ENCODE results near the gene LRP1B. TPM values are rescaled to one million over a fixed set of nuclear protein-coding genes. Genes with fewer than 3 reads are reported as not detected.
"Not testable (repeated sequence)": the region's sequence is repeated elsewhere in the genome, so short reads cannot be mapped to it uniquely, and the experiment has no call there.

Gene LRP1B
- total RNA-seq, 2 donors from 2014 or later = 0.79 to 1.8 TPM

DNA sequence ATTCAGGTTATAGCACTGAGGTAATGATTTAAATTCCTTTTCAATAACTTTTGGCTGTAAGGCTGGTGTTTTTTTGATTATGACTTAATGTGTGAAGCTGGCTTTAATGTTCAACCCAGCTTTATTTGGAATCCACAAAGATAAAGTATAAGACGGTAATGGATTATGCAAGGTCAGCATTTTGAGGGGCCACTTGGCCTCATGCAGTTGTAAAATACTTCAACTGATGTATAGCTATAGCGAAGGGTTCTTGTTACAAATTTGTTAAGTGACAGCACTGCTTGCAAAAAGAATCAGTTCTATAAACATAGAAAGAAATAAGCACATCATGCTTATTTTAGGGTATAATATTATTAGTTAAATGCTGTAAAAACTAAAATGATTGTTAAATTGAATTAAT is 36.6 kb downstream of the LRP1B start:
- 94% methylated on average over 2 of the region's 2 CpGs; no CpG with 5 or more reads in 1 of the 2 experiments for WGBS, 2 experiments (ENCODE audit: insufficient coverage in 1 of 2, insufficient read length in 1 of 2)
- H3K4me3 Mint-ChIP-seq = no peak overlapping the region
- TF ChIP-seq CTCF (conservative IDR thresholded peaks at IDR 0.05) = no peak
- Histone ChIP-seq H3K9me3 (ENCODE audit: control insufficient read depth, low read length) (no peaks in the 10 kb centered on the region), H3K4me3 (ENCODE audit: low read length) (no peak overlapping the region), H3K36me3 (ENCODE audit: control insufficient read depth, insufficient read depth, low read length) (no peaks in the 10 kb centered on the region), H3K27me3 (ENCODE audit: control insufficient read depth, insufficient read depth, low read length, poor library complexity, severe bottlenecking) (no peaks in the 10 kb centered on the region), H3K4me1 (ENCODE audit: control insufficient read depth, insufficient read depth, low read length) (no peaks in the 10 kb centered on the region), H3K9ac (ENCODE audit: extremely low read depth, low read length, poor library complexity, severe bottlenecking) (no peak overlapping the region), H3K27ac (ENCODE audit: low read depth, low read length) (no peak overlapping the region)
- no peaks in the 10 kb centered on the region for H3K27me3 Mint-ChIP-seq (ENCODE audit: insufficient read depth)
- H3K9me3 Mint-ChIP-seq = no peaks in the 10 kb centered on the region
- no peak overlapping the region for H3K27ac Mint-ChIP-seq
- no peak for DNase-seq
- peaks cover 3% of the 10 kb centered on the region for H3K4me1 Mint-ChIP-seq
- H3K36me3 Mint-ChIP-seq (ENCODE audit: low read depth) = no peaks in the 10 kb centered on the region

- no peak overlapping the region for H3K4me3 Mint-ChIP-seq
- no peak overlapping the region for H3K27ac Mint-ChIP-seq
- Histone ChIP-seq H3K27me3 (ENCODE audit: control insufficient read depth, insufficient read depth, low read length, poor library complexity, severe bottlenecking) (no peaks in the 10 kb centered on the region), H3K4me3 (ENCODE audit: low read length) (no peak overlapping the region), H3K27ac (ENCODE audit: low read depth, low read length) (no peak overlapping the region), H3K9me3 (ENCODE audit: control insufficient read depth, low read length) (no peaks in the 10 kb centered on the region), H3K4me1 (ENCODE audit: control insufficient read depth, insufficient read depth, low read length) (peaks cover 4% of the 10 kb centered on the region), H3K36me3 (ENCODE audit: control insufficient read depth, insufficient read depth, low read length) (no peaks in the 10 kb centered on the region), H3K9ac (ENCODE audit: extremely low read depth, low read length, poor library complexity, severe bottlenecking) (no peak overlapping the region)
- no peak for TF ChIP-seq CTCF (conservative IDR thresholded peaks at IDR 0.05)
- no peaks in the 10 kb centered on the region for H3K36me3 Mint-ChIP-seq (ENCODE audit: low read depth)
- DNase-seq = no peak
- peaks cover 8% of the 10 kb centered on the region for H3K4me1 Mint-ChIP-seq
- WGBS, 2 experiments (ENCODE audit: insufficient coverage in 1 of 2, insufficient read length in 1 of 2) = 94% methylated on average over 1 of the region's 2 CpGs; no CpG with 5 or more reads in 1 of the 2 experiments
- no peaks in the 10 kb centered on the region for H3K27me3 Mint-ChIP-seq (ENCODE audit: insufficient read depth)
- H3K9me3 Mint-ChIP-seq = no peaks in the 10 kb centered on the region
These were observed 42.7 kb downstream of the LRP1B start for GRCh38 chr2:142088058-142088568.

GRCh38 chr2:142087585-142087984 is 43.2 kb downstream of the LRP1B start:
- not testable (repeated sequence) for H3K4me1 ChIP-seq (ENCODE audit: control insufficient read depth, insufficient read depth, low read length); H3K9me3 Mint-ChIP-seq; H3K27ac ChIP-seq (ENCODE audit: low read depth, low read length); H3K36me3 ChIP-seq (ENCODE audit: control insufficient read depth, insufficient read depth, low read length); H3K9ac ChIP-seq (ENCODE audit: extremely low read depth, low read length, poor library complexity, severe bottlenecking); H3K4me3 Mint-ChIP-seq; H3K4me3 ChIP-seq (ENCODE audit: low read length); DNase-seq; H3K27me3 ChIP-seq (ENCODE audit: control insufficient read depth, insufficient read depth, low read length, poor library complexity, severe bottlenecking); H3K27ac Mint-ChIP-seq; H3K27me3 Mint-ChIP-seq (ENCODE audit: insufficient read depth); H3K9me3 ChIP-seq (ENCODE audit: control insufficient read depth, low read length); H3K36me3 Mint-ChIP-seq (ENCODE audit: low read depth)
- peaks cover 12% of the 10 kb centered on the region for H3K4me1 Mint-ChIP-seq
- WGBS, 2 experiments (ENCODE audit: insufficient coverage in 1 of 2, insufficient read length in 1 of 2) = 88% methylated on average over 1 of the region's 2 CpGs; no CpG with 5 or more reads in 1 of the 2 experiments

DNA sequence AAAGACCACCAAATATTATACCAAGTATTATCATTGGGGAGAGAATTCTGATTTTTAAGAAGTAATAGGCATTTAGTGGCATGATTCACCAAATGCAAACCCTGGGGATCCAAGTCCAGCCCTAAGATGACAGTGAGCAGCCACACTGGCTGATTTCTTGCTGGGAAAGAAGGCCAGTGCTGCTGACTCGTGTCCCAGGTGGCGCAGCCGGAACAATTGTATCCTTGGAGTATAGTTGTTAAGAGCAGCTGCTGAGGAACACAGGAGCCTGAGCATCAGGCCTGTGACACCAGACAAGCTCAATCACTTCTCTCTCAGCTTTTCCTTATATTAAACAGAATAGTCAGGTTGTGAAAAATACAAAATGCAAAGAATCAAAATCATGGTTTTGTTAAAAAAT is 48.4 kb downstream of the LRP1B start:
- no peaks in the 10 kb centered on the region for H3K36me3 ChIP-seq (ENCODE audit: control insufficient read depth, insufficient read depth, low read length)
- no peak overlapping the region for H3K27ac Mint-ChIP-seq
- no peak for TF ChIP-seq CTCF (conservative IDR thresholded peaks at IDR 0.05)
- WGBS, 2 experiments (ENCODE audit: insufficient coverage in 1 of 2, insufficient read length in 1 of 2) = 79% methylated on average over 3 of the region's 3 CpGs; no CpG with 5 or more reads in 1 of the 2 experiments
- no peaks in the 10 kb centered on the region for H3K9me3 Mint-ChIP-seq
- H3K27me3 Mint-ChIP-seq (ENCODE audit: insufficient read depth) = no peaks in the 10 kb centered on the region
- H3K9me3 ChIP-seq (ENCODE audit: control insufficient read depth, low read length) = no peaks in the 10 kb centered on the region
- no peak overlapping the region for H3K9ac ChIP-seq (ENCODE audit: extremely low read depth, low read length, poor library complexity, severe bottlenecking)
- no peak overlapping the region for H3K27ac ChIP-seq (ENCODE audit: low read depth, low read length)
- H3K4me1 Mint-ChIP-seq = peaks cover 17% of the 10 kb centered on the region
- no peaks in the 10 kb centered on the region for H3K36me3 Mint-ChIP-seq (ENCODE audit: low read depth)
- no peak overlapping the region for H3K4me3 ChIP-seq (ENCODE audit: low read length)
- peaks cover 4% of the 10 kb centered on the region for H3K4me1 ChIP-seq (ENCODE audit: control insufficient read depth, insufficient read depth, low read length)
- no peaks in the 10 kb centered on the region for H3K27me3 ChIP-seq (ENCODE audit: control insufficient read depth, insufficient read depth, low read length, poor library complexity, severe bottlenecking)
- no peak for DNase-seq
- no peak overlapping the region for H3K4me3 Mint-ChIP-seq
